CD4-positive, alpha-beta memory T cell (primary cell): ENCODE data around the gene TMBIM6. TPM values are rescaled to one million over a fixed set of nuclear protein-coding genes. Genes with fewer than 3 reads are reported as not detected.
A peak's percentile ranks its signal among the peaks of the same experiment; 100 is the strongest.
"Not testable (repeated sequence)": the region's sequence is repeated elsewhere in the genome, so short reads cannot be mapped to it uniquely, and the experiment has no call there.

Source experiments
- CTCF ChIA-PET: fragments of 350-600 bp; sonication (Branson Sonifier 250); formaldehyde crosslinking; loops from one replicate; lab custom pipeline; 2021; ENCODE audit warnings: inconsistent platforms; ENCODE audit not compliant: partially characterized antibody; lab: Charles Lee
- POLR2A ChIA-PET: fragments of 350-600 bp; sonication (Branson Sonifier 250); formaldehyde crosslinking; loops from one replicate; lab custom pipeline; 2021; ENCODE audit not compliant: partially characterized antibody; lab: Charles Lee
- DNase-seq, 5 donors: peaks; one replicate each; pipeline versions ENCODE4 v3.0.0 to v3.0.0-alpha.2; 2020 to 2022; ENCODE audit warnings: mixed read lengths in 1 of 5
- H3K27ac ChIP-seq: one replicate; pipeline ENCODE4 v1.7.0; 2013; ENCODE audit warnings: low read depth, low read length
- H3K27me3 ChIP-seq: 2 replicates; pipeline ENCODE4 v1.7.0; 2013; ENCODE audit warnings: mild to moderate bottlenecking, low read length, moderate library complexity; ENCODE audit not compliant: insufficient read depth
- H3K36me3 ChIP-seq: 2 replicates; pipeline ENCODE4 v1.7.0; 2013; ENCODE audit warnings: mild to moderate bottlenecking, low read length, moderate library complexity; ENCODE audit not compliant: insufficient read depth
- H3K4me1 ChIP-seq: 2 replicates; pipeline ENCODE4 v1.7.0; 2013; ENCODE audit warnings: mild to moderate bottlenecking, low read length, moderate library complexity; ENCODE audit not compliant: insufficient read depth
- H3K4me3 ChIP-seq, 2 donors: one replicate each; pipeline ENCODE4 v1.7.0; 2013; ENCODE audit warnings: low read length in 2 of 2, mild to moderate bottlenecking in 1 of 2
- H3K9me3 ChIP-seq, 2 donors: one replicate each; pipeline ENCODE4 v1.7.0; 2013; ENCODE audit warnings: low read length in 2 of 2, control low read depth in 1 of 2; ENCODE audit not compliant: control insufficient read depth in 1 of 2
- H3K27ac Mint-ChIP-seq, 7 donors: one replicate each; pipeline ENCODE4 v1.8.0; 2020 to 2021; ENCODE audit warnings: mixed read lengths in 7 of 7, mild to moderate bottlenecking in 6 of 7, inconsistent platforms in 3 of 7, moderate library complexity in 3 of 7
- H3K27me3 Mint-ChIP-seq, 2 donors: one replicate each; pipeline ENCODE4 v1.8.0; 2020 to 2021; ENCODE audit warnings: mixed read lengths in 2 of 2
- H3K36me3 Mint-ChIP-seq, 2 donors: one replicate each; pipeline ENCODE4 v1.8.0; 2020 to 2021; ENCODE audit warnings: mixed read lengths in 2 of 2, inconsistent platforms in 1 of 2, mild to moderate bottlenecking in 1 of 2
- H3K4me1 Mint-ChIP-seq, 4 donors: one replicate each; pipeline ENCODE4 v1.8.0; 2020 to 2021; ENCODE audit warnings: mixed read lengths in 4 of 4, mild to moderate bottlenecking in 1 of 4
- H3K4me3 Mint-ChIP-seq, 8 donors: one replicate each; pipeline ENCODE4 v1.8.0; 2020 to 2021; ENCODE audit warnings: mixed read lengths in 8 of 8, mild to moderate bottlenecking in 7 of 8, moderate library complexity in 6 of 8, inconsistent platforms in 3 of 8
- H3K9me3 Mint-ChIP-seq, 8 donors: one replicate each; pipeline ENCODE4 v1.8.0; 2020 to 2021; ENCODE audit warnings: mixed read lengths in 8 of 8, mild to moderate bottlenecking in 5 of 8, inconsistent platforms in 3 of 8, moderate library complexity in 1 of 8
- intact Hi-C: fragments of 100-400 bp; cut with micrococcal nuclease; formaldehyde crosslinking; loops from one replicate; pipeline ENCODE4 v1.15.1; 2023
- polyA plus RNA-seq, 2 donors: library from polyadenylated mRNA; unstranded; fragments of 300-500 nt; fragmentation: Illumina TruSeq; gene quantifications; one replicate each; pipeline ENCODE4 v1.2.3, GENCODE V29; 2021
- total RNA-seq, 2 experiments: library from RNA; stranded (reverse); gene quantifications; one replicate each; pipeline ENCODE4 v1.2.3, GENCODE V29; 2021

Gene TMBIM6
- total and polyA plus RNA-seq, 4 experiments from 2014 or later, result 421 to 2,112 (median 655) TPM

GRCh38 chr12:49764126-49764525 is 22.8 kb downstream of the TMBIM6 start:
- ChIA-PET CTCF (interaction anchor here (0.7 to 6.8 kb wide), 8 partner anchors 11 to 127 kb away, joined by 3 to 85 read pairs (median 16); partner anchors contain the start of gene TMBIM6), POLR2A (interaction anchor here (0.9 to 11.4 kb wide), 2 partner anchors 18 to 23 kb away, joined by 3 to 107 read pairs; partner anchors contain the start of gene TMBIM6)
- peaks cover 39% of the 10 kb centered on the region for H3K36me3 ChIP-seq
- no peak overlapping the region for H3K4me3 ChIP-seq
- H3K4me1 Mint-ChIP-seq, result peaks cover 50 to 64% (median 57%) of the 10 kb centered on the region in 4 donors
- no peaks in the 10 kb centered on the region for H3K27me3 Mint-ChIP-seq
- peaks cover 25 to 53% of the 10 kb centered on the region in 2 donors for H3K36me3 Mint-ChIP-seq
- H3K27ac Mint-ChIP-seq, result peak overlapping the region; percentile 61 to 95 (median 85)
- peaks cover 0 to 2% (median 0%) of the 10 kb centered on the region in 8 donors for H3K9me3 Mint-ChIP-seq
- H3K27me3 ChIP-seq, result no peaks in the 10 kb centered on the region
- peaks cover 61% of the 10 kb centered on the region for H3K4me1 ChIP-seq
- H3K27ac ChIP-seq, result peak overlapping the region; percentile 56
- peak overlapping the region in 5 of 8 donors; percentile 8 to 58 (median 49) for H3K4me3 Mint-ChIP-seq
- intact Hi-C loops, result no loop called here
- no peak for DNase-seq
- no peaks in the 10 kb centered on the region for H3K9me3 ChIP-seq

GRCh38 chr12:49766115-49766455 is 24.7 kb downstream of the TMBIM6 start:
- Histone ChIP-seq H3K27ac (no peak overlapping the region), H3K9me3 (no peaks in the 10 kb centered on the region), H3K27me3 (no peaks in the 10 kb centered on the region), H3K36me3 (peaks cover 27% of the 10 kb centered on the region), H3K4me1 (peaks cover 59% of the 10 kb centered on the region), H3K4me3 (no peak overlapping the region)
- POLR2A ChIA-PET, result interaction anchor here (1.9 to 11.4 kb wide), 2 partner anchors 25 to 77 kb away, joined by 7 to 107 read pairs; partner anchors contain the start of genes BCDIN3D and TMBIM6
- peak overlapping the region in 1 of 8 donors; percentile 46 for H3K4me3 Mint-ChIP-seq
- peaks cover 48 to 63% (median 55%) of the 10 kb centered on the region in 4 donors for H3K4me1 Mint-ChIP-seq
- H3K9me3 Mint-ChIP-seq, result no peaks in the 10 kb centered on the region
- intact Hi-C loops, result no loop called here
- DNase-seq, result no peak
- peak overlapping the region in 5 of 7 donors; percentile 4 to 94 (median 74) for H3K27ac Mint-ChIP-seq
- CTCF ChIA-PET, result interaction anchor here (2.8 to 6.8 kb wide), 2 partner anchors 12 to 25 kb away, joined by 16 to 76 read pairs; partner anchors contain the start of gene TMBIM6
- H3K36me3 Mint-ChIP-seq, result peaks cover 21 to 45% of the 10 kb centered on the region in 2 donors
- H3K27me3 Mint-ChIP-seq, result no peaks in the 10 kb centered on the region

GRCh38 chr12:49767333-49767732 is 26.0 kb downstream of the TMBIM6 start:
- Mint-ChIP-seq H3K4me3 (peak overlapping the region in 2 of 8 donors; percentile 13 to 22), H3K27me3 (no peaks in the 10 kb centered on the region), H3K36me3 (peaks cover 8 to 32% of the 10 kb centered on the region in 2 donors), H3K9me3 (no peaks in the 10 kb centered on the region), H3K4me1 (peaks cover 39 to 51% (median 45%) of the 10 kb centered on the region in 4 donors), H3K27ac (peak overlapping the region; percentile 57 to 94 (median 76))
- intact Hi-C loops, result no loop called here
- no peak for DNase-seq
- POLR2A ChIA-PET, result interaction anchor here (1.8 to 11.4 kb wide), 3 partner anchors 20 to 76 kb away, joined by 6 to 107 read pairs (median 7); partner anchors contain the start of genes BCDIN3D and TMBIM6
- H3K4me3 ChIP-seq, result no peak overlapping the region
- CTCF ChIA-PET, result interaction anchor here (0.6 to 3.2 kb wide), 3 partner anchors 11 to 247 kb away, joined by 3 to 14 read pairs (median 11); partner anchors contain the start of gene TMBIM6
- no peaks in the 10 kb centered on the region for H3K9me3 ChIP-seq
- H3K36me3 ChIP-seq, result peaks cover 14% of the 10 kb centered on the region
- H3K27me3 ChIP-seq, result no peaks in the 10 kb centered on the region
- H3K4me1 ChIP-seq, result peaks cover 46% of the 10 kb centered on the region
- no peak overlapping the region for H3K27ac ChIP-seq

GRCh38 chr12:49773102-49773501 is 31.7 kb downstream of the TMBIM6 start:
- H3K27ac ChIP-seq, POLR2A ChIA-PET, H3K4me3 Mint-ChIP-seq, H3K27ac Mint-ChIP-seq, DNase-seq, H3K9me3 Mint-ChIP-seq, H3K36me3 ChIP-seq, H3K36me3 Mint-ChIP-seq, H3K27me3 ChIP-seq, H3K27me3 Mint-ChIP-seq, H3K4me3 ChIP-seq, H3K9me3 ChIP-seq: not testable (repeated sequence)
- intact Hi-C loops, result loop anchor here (10.0 kb wide), 1 partner anchor 48 kb away; no protein-coding TSS in a partner anchor
- peaks cover 11% of the 10 kb centered on the region for H3K4me1 ChIP-seq
- CTCF ChIA-PET, result interaction anchor here (1.2 to 1.5 kb wide), 2 partner anchors 32 to 66 kb away, joined by 4 to 5 read pairs; partner anchors contain the start of gene TMBIM6
- H3K4me1 Mint-ChIP-seq, result peaks cover 4 to 14% (median 6%) of the 10 kb centered on the region in 4 donors

GRCh38 chr12:49776413-49776812 is 35.1 kb downstream of the TMBIM6 start:
- Mint-ChIP-seq H3K27me3 (peaks cover 10 to 19% of the 10 kb centered on the region in 2 donors), H3K36me3 (no peaks in the 10 kb centered on the region), H3K4me1 (peaks cover 8 to 19% (median 9%) of the 10 kb centered on the region in 4 donors), H3K4me3 (peak overlapping the region in 2 of 8 donors; percentile 38 to 64), H3K27ac (peak overlapping the region in 1 of 7 donors; percentile 25), H3K9me3 (peaks cover 0 to 1% (median 0%) of the 10 kb centered on the region in 8 donors)
- peaks cover 15% of the 10 kb centered on the region for H3K4me1 ChIP-seq
- no peak overlapping the region for H3K27ac ChIP-seq
- no peaks in the 10 kb centered on the region for H3K27me3 ChIP-seq
- ChIA-PET CTCF (interaction anchor here (1.6 to 3.0 kb wide), 4 partner anchors 33 to 135 kb away, joined by 4 to 70 read pairs (median 22); partner anchors contain the start of gene TMBIM6), POLR2A (interaction anchor here (2.1 kb wide), 1 partner anchor 62 kb away, joined by 5 read pairs; no protein-coding TSS in a partner anchor)
- no peaks in the 10 kb centered on the region for H3K36me3 ChIP-seq
- peak in 4 of 5 donors; percentile 32 to 42 (median 38) for DNase-seq
- intact Hi-C loops, result loop anchor here (1.0 to 10.0 kb wide), 4 partner anchors 52 to 281 kb away; partner anchors contain the start of gene ASIC1
- no peaks in the 10 kb centered on the region for H3K9me3 ChIP-seq
- H3K4me3 ChIP-seq, result no peak overlapping the region

- intact Hi-C loops, result loop anchor here (1.0 to 10.0 kb wide), 4 partner anchors 52 to 280 kb away; partner anchors contain the start of gene ASIC1
- Histone ChIP-seq H3K9me3 (no peaks in the 10 kb centered on the region), H3K27me3 (no peaks in the 10 kb centered on the region), H3K4me1 (peaks cover 15% of the 10 kb centered on the region), H3K4me3 (no peak overlapping the region), H3K27ac (no peak overlapping the region), H3K36me3 (no peaks in the 10 kb centered on the region)
- no peak for DNase-seq
- ChIA-PET POLR2A (interaction anchor here (2.1 to 2.7 kb wide), 2 partner anchors 36 to 62 kb away, joined by 5 to 41 read pairs; partner anchors contain the start of gene TMBIM6), CTCF (interaction anchor here (0.9 to 3.0 kb wide), 16 partner anchors 9 to 140 kb away, joined by 3 to 70 read pairs (median 12); partner anchors contain the start of gene TMBIM6)
- H3K27me3 Mint-ChIP-seq, result peaks cover 10 to 21% of the 10 kb centered on the region in 2 donors
- H3K36me3 Mint-ChIP-seq, result no peaks in the 10 kb centered on the region
- peaks cover 0 to 1% (median 0%) of the 10 kb centered on the region in 8 donors for H3K9me3 Mint-ChIP-seq
- H3K4me1 Mint-ChIP-seq, result peaks cover 8 to 19% (median 9%) of the 10 kb centered on the region in 4 donors
- H3K27ac Mint-ChIP-seq, result peak overlapping the region in 1 of 7 donors; percentile 17
- no peak overlapping the region for H3K4me3 Mint-ChIP-seq
Observed at GRCh38 chr12:49776858-49777257, 35.5 kb downstream of the TMBIM6 start.
